WERI-Rb-1 (cell line): ENCODE data around the gene ZNF473.

ENCODE experiments used
- DNase-seq: peaks from one replicate; pipeline ENCODE4 v3.0.0-alpha.2; 2020
- H3K27ac ChIP-seq: fragments of 250-450 bp; sonication (Bioruptor Pico); 2 replicates; pipeline ENCODE4 v1.5.1; 2020; ENCODE audit warnings: mild to moderate bottlenecking, moderate library complexity
- H3K27me3 ChIP-seq: fragments of 250-450 bp; sonication (Bioruptor Pico); 2 replicates; pipeline ENCODE4 v1.5.1; 2021; ENCODE audit warnings: mild to moderate bottlenecking, low read depth, moderate library complexity; ENCODE audit not compliant: insufficient read depth, severe bottlenecking
- H3K36me3 ChIP-seq: fragments of 250-450 bp; sonication (Bioruptor Pico); 2 replicates; pipeline ENCODE4 v1.5.1; 2020; ENCODE audit warnings: mild to moderate bottlenecking, moderate library complexity
- H3K4me3 ChIP-seq: 2 replicates; pipeline ENCODE4 v1.5.1; 2011; ENCODE audit warnings: low read depth, mild to moderate bottlenecking, control low read depth, low read length
- H3K9me3 ChIP-seq: fragments of 250-450 bp; sonication (Bioruptor Pico); 2 replicates; pipeline ENCODE4 v1.5.1; 2021; ENCODE audit warnings: mild to moderate bottlenecking, moderate library complexity; ENCODE audit not compliant: severe bottlenecking
- CTCF ChIP-seq: IDR thresholded peaks from 2 replicates; pipeline ENCODE4 v1.5.1; 2011; ENCODE audit warnings: low read depth, mild to moderate bottlenecking, control low read depth, inconsistent platforms, low read length

Gene ZNF473

DNA sequence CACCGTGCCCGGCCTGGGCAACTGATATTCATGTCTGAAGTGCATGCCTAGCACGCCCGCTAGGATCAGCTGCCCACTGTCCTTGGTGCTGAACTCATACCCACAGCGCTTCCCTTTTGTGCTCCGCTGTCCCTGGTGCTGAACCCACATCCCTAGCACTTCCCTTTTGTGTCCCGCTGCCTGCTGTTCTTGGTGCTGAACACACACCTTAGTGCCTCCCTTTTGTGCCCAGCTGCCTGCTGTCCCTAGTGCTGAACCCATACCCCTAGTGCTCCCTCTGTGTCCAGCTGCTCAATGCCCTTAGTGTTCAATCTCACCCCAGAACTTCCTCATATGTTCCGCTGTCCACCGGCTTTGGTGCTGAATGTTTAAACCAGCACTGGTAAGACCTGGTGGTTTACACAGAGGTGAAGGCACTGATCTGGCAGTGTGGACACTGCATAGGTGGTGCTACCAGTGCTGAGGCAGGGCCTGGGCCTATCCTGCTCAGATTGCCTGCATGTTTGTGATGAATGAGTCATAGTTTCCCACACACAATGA is 38.6 kb upstream of the ZNF473 start:
- Histone ChIP-seq H3K9me3 (no peaks in the 10 kb centered on the region), H3K4me3 (no peak overlapping the region), H3K27me3 (no peaks in the 10 kb centered on the region), H3K36me3 (peaks cover 5% of the 10 kb centered on the region), H3K27ac (no peak overlapping the region)
- no peak for TF ChIP-seq CTCF
- DNase-seq, result no peak

DNA sequence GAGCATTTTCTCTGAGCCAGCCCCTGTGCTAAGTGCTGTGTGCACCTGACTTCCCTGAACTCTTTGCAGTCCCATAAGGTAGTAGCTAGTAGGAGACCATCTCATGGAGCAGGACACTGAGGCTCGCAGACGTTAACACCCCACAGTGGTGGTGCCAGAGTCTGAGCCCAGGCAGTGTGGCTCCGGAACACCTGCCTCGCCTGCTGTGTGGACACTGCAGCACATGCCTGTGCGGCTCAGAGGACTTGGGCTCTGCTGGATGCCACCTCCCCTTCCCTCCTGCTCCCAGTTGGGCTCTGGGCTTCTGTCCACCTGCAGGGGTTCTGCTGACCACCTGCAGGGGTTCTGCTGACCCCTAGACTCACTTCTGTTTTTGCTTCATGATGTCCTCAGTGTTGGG is 37.8 kb upstream of the ZNF473 start:
- no peak for TF ChIP-seq CTCF
- Histone ChIP-seq H3K9me3 (no peaks in the 10 kb centered on the region), H3K27me3 (no peaks in the 10 kb centered on the region), H3K27ac (no peak overlapping the region), H3K4me3 (no peak overlapping the region), H3K36me3 (peaks cover 9% of the 10 kb centered on the region)
- DNase-seq, result no peak

DNA sequence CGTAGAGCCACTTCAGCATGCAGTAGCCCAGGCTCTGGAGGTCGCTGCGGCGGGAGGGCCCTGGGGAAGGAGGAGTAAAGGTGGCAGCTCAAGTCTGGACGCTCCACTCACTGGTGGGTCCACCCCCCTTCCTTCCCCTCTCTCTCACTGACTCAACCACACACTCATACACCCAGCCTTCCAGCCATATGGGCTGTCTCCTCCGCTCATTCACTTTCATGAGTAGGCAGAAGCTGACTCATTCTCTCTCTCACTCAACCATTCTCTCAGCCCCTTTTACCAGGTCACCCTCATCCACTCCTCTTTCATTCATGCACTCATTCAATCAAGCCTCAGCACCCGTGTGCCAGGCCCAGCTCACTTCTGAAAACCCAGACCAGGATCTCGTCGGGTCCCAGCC is 37.4 kb upstream of the ZNF473 start:
- no peaks in the 10 kb centered on the region for H3K9me3 ChIP-seq
- DNase-seq, result no peak
- no peak for TF ChIP-seq CTCF
- H3K36me3 ChIP-seq, result peaks cover 9% of the 10 kb centered on the region
- no peak overlapping the region for H3K4me3 ChIP-seq
- no peaks in the 10 kb centered on the region for H3K27me3 ChIP-seq
- no peak overlapping the region for H3K27ac ChIP-seq

- peak; percentile 46 for DNase-seq
- Histone ChIP-seq H3K27me3 (no peaks in the 10 kb centered on the region), H3K27ac (no peak overlapping the region), H3K36me3 (peaks cover 35% of the 10 kb centered on the region), H3K4me3 (no peak overlapping the region), H3K9me3 (no peaks in the 10 kb centered on the region)
- TF ChIP-seq CTCF, result no peak
Observed at GRCh38 chr19:49997709-49998108, 28.1 kb upstream of the ZNF473 start.

DNA sequence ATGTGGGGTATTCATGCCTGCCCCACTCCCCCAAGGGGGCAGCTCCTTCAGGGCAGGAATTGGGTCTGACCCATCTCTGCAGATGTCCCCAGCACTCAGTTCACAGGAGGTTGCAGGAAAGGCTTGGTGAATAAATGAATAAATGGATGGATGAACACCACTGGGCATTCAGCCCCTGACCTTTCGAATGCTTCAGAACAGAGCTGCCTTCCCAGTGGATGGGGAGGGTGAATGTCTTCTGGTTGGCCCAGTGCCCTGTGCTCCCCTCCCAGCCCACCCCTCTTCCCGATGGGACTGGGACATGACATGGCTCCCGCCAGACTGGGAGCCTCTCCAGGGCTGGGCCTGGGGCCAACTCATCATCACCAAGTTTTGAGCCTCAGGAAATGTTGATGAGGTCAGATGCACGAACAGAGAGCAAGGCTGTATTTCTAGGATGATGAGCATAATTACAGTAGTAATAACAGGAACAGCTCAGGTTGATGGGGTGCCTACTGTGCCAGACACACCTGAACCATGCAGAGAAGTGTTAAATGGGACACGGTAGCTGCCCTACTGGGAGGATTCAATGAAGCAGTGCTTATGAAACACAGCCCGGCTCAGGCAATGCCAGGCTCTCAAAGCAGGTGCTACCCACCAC is 26.3 kb upstream of the ZNF473 start:
- Histone ChIP-seq H3K27ac (no peak overlapping the region), H3K36me3 (peaks cover 43% of the 10 kb centered on the region), H3K27me3 (no peaks in the 10 kb centered on the region), H3K9me3 (no peaks in the 10 kb centered on the region), H3K4me3 (no peak overlapping the region)
- DNase-seq, result no peak
- no peak for TF ChIP-seq CTCF
